ENCODE measurements around the gene STARD5.

The STARD5 gene

GRCh38 chr15:81288616-81289015 is 35.3 kb downstream of the STARD5 start:
- no peak for TF ChIP-seq CTCF (IDR thresholded peaks at IDR 0.05; ENCODE audit: insufficient read depth, low read depth, low read length, missing control alignments)
- no peak overlapping the region for H3K4me3 ChIP-seq (ENCODE audit: low read depth, low read length)
- DNase-seq (ENCODE audit: low read depth) = no peak

GRCh38 chr15:81288040-81288439 is 35.9 kb downstream of the STARD5 start:
- H3K4me3 ChIP-seq (ENCODE audit: low read depth, low read length) = no peak overlapping the region
- no peak for DNase-seq (ENCODE audit: low read depth)
- no peak for TF ChIP-seq CTCF (IDR thresholded peaks at IDR 0.05; ENCODE audit: insufficient read depth, low read depth, low read length, missing control alignments)

GRCh38 chr15:81286621-81287121 is 37.3 kb downstream of the STARD5 start:
- no peak for DNase-seq (ENCODE audit: low read depth)
- no peak overlapping the region for H3K4me3 ChIP-seq (ENCODE audit: low read depth, low read length)
- no peak for TF ChIP-seq CTCF (IDR thresholded peaks at IDR 0.05; ENCODE audit: insufficient read depth, low read depth, low read length, missing control alignments)

GRCh38 chr15:81285461-81285860 is 38.5 kb downstream of the STARD5 start:
- no peak overlapping the region for H3K4me3 ChIP-seq (ENCODE audit: low read depth, low read length)
- no peak for DNase-seq (ENCODE audit: low read depth)
- TF ChIP-seq CTCF (IDR thresholded peaks at IDR 0.05; ENCODE audit: insufficient read depth, low read depth, low read length, missing control alignments) = no peak

- H3K4me3 ChIP-seq (ENCODE audit: low read depth, low read length) = no peak overlapping the region
- peak; percentile 31 for DNase-seq (ENCODE audit: low read depth)
These were observed 39.5 kb downstream of the STARD5 start for GRCh38 chr15:81284256-81285031.

GRCh38 chr15:81282911-81283310 is 41.0 kb downstream of the STARD5 start:
- DNase-seq (ENCODE audit: low read depth) = no peak
- no peak overlapping the region for H3K4me3 ChIP-seq (ENCODE audit: low read depth, low read length)
- no peak for TF ChIP-seq CTCF (IDR thresholded peaks at IDR 0.05; ENCODE audit: insufficient read depth, low read depth, low read length, missing control alignments)

More at GRCh38 chr15:81284256-81285031, 39.5 kb downstream of the STARD5 start:
- TF ChIP-seq CTCF (IDR thresholded peaks at IDR 0.05; ENCODE audit: insufficient read depth, low read depth, low read length, missing control alignments) = no peak

- TF ChIP-seq CTCF (IDR thresholded peaks at IDR 0.05; ENCODE audit: insufficient read depth, low read depth, low read length, missing control alignments) = no peak
- no peak overlapping the region for H3K4me3 ChIP-seq (ENCODE audit: low read depth, low read length)
- DNase-seq (ENCODE audit: low read depth) = no peak
These were observed 41.4 kb downstream of the STARD5 start for GRCh38 chr15:81282606-81282895.
